GM12878 (cell line): ENCODE results near the gene RHOB. TPM values are rescaled to one million over a fixed set of nuclear protein-coding genes. Genes with fewer than 3 reads are reported as not detected.

Experiments
- ATAC-seq: fragments of 200-7000 bp; cut with Tn5 transposase; 3 replicates; pipeline ENCODE4 v1.9.1; 2020; ENCODE audit warnings: mild to moderate bottlenecking, moderate library complexity
- BruUV-seq: library from RNA; stranded (reverse); fragments of 400-500 nt; replicated peaks from 2 replicates; lab custom pipeline; 2021; lab: Mats Ljungman, UMichigan
- CTCF ChIA-PET: fragments of 300-600 bp; sonication (Branson Sonifier 250); formaldehyde crosslinking; extraction: SDS; loops from one replicate; lab custom pipeline; 2021; ENCODE audit warnings: inconsistent platforms; lab: Yijun Ruan, JAX
- POLR2A ChIA-PET: fragments of 350-600 bp; formaldehyde crosslinking; extraction: SDS; loops from one replicate; lab custom pipeline; 2021; ENCODE audit warnings: inconsistent platforms; lab: Charles Lee
- RAD21 ChIA-PET: fragments of 300-600 bp; sonication (Branson Sonifier 250); formaldehyde crosslinking; loops from one replicate; lab custom pipeline; 2023; ENCODE audit warnings: antibody characterized with exemption; ENCODE audit not compliant: unreplicated experiment; lab: Charles Lee
- SMC1A ChIA-PET: fragments of 300-600 bp; sonication (Branson Sonifier 250); formaldehyde crosslinking; loops from one replicate; lab custom pipeline; 2023; ENCODE audit not compliant: unreplicated experiment, uncharacterized antibody; lab: Charles Lee
- DNase-seq: peaks from one replicate; pipeline ENCODE4 v3.0.0-alpha.2; 2011; ENCODE audit warnings: low read depth, low spot score
- FAIRE-seq: peaks from 3 replicates; lab custom pipeline; 2011; peaks lifted over from hg19 to GRCh38; lab: Jason Lieb, UNC
- H2AFZ ChIP-seq: 2 replicates; pipeline ENCODE4 v1.6.0; 2011; ENCODE audit warnings: low read depth, low read length, control low read depth; ENCODE audit not compliant: control insufficient read depth
- H3K27ac ChIP-seq: 2 replicates; pipeline ENCODE4 v1.5.1; 2011; ENCODE audit warnings: control low read depth; ENCODE audit not compliant: control insufficient read depth, insufficient read depth
- H3K27me3 ChIP-seq, 2 experiments: replicated peaks in 1 of 2; 2 replicates each; pipeline versions ENCODE4 v1.6.0 to v1.6.1; 2011; ENCODE audit warnings: low read length in 1 of 2; ENCODE audit not compliant: control insufficient read depth in 2 of 2, insufficient read depth in 2 of 2
- H3K36me3 ChIP-seq, 2 experiments: 2 replicates each; pipeline ENCODE4 v1.5.1; 2011; ENCODE audit warnings: low read length in 1 of 2; ENCODE audit not compliant: control insufficient read depth in 2 of 2, insufficient read depth in 2 of 2
- H3K4me1 ChIP-seq: 2 replicates; pipeline ENCODE4 v1.6.1; 2011; ENCODE audit warnings: mild to moderate bottlenecking, low read length, moderate library complexity, mixed read lengths; ENCODE audit not compliant: control insufficient read depth, insufficient read depth
- H3K4me2 ChIP-seq: 2 replicates; pipeline ENCODE4 v1.6.0; 2011; ENCODE audit warnings: control low read depth; ENCODE audit not compliant: control insufficient read depth, insufficient read depth
- H3K4me3 ChIP-seq: fragments of 200-600 bp; sonication (generic); 2 replicates; pipeline ENCODE4 v1.5.1; 2016
- H3K79me2 ChIP-seq: 2 replicates; pipeline ENCODE4 v1.6.0; 2011; ENCODE audit warnings: low read length; ENCODE audit not compliant: control insufficient read depth, insufficient read depth
- H3K9ac ChIP-seq: 2 replicates; pipeline ENCODE4 v1.8.0; 2011; ENCODE audit warnings: low read length, control low read depth, mixed read lengths; ENCODE audit not compliant: control insufficient read depth, insufficient read depth
- H3K9me3 ChIP-seq: replicated peaks from 3 replicates; pipeline ENCODE4 v1.5.1; 2011; ENCODE audit warnings: mild to moderate bottlenecking, low read length; ENCODE audit not compliant: control insufficient read depth, insufficient read depth
- H4K20me1 ChIP-seq: 2 replicates; pipeline ENCODE4 v1.6.0; 2011; ENCODE audit not compliant: control insufficient read depth, insufficient read depth
- BCL11A ChIP-seq: IDR thresholded peaks from 2 replicates; pipeline ENCODE4 v1.6.1; 2011; ENCODE audit warnings: low read depth, low read length
- HDAC6 ChIP-seq: fragments of 200-600 bp; sonication (generic); IDR thresholded peaks from one replicate; pipeline ENCODE4 v1.8.0; 2017; ENCODE audit warnings: antibody characterized with exemption; ENCODE audit not compliant: unreplicated experiment
- IRF5 ChIP-seq: fragments of 450-650 bp; IDR thresholded peaks from 2 replicates; pipeline ENCODE4 v1.6.1; 2017; ENCODE audit warnings: borderline replicate concordance
- MEF2B ChIP-seq: fragments of 450-650 bp; IDR thresholded peaks from 2 replicates; pipeline ENCODE4 v1.6.1; 2018; ENCODE audit warnings: mild to moderate bottlenecking, moderate library complexity; ENCODE audit not compliant: partially characterized antibody, poor library complexity, severe bottlenecking
- NR2F1 ChIP-seq: fragments of 450-650 bp; conservative IDR thresholded peaks from 2 replicates; pipeline ENCODE4 v1.6.1; 2017; ENCODE audit warnings: mild to moderate bottlenecking
- PML ChIP-seq: IDR thresholded peaks from 2 replicates; pipeline ENCODE4 v1.6.1; 2012; ENCODE audit warnings: low read length, inconsistent platforms
- RAD21 ChIP-seq: IDR thresholded peaks from 2 replicates; pipeline ENCODE4 v1.6.1; 2011; ENCODE audit warnings: mild to moderate bottlenecking, low read depth, low read length, moderate library complexity; ENCODE audit not compliant: insufficient read depth
- RELA ChIP-seq: fragments of 450-650 bp; IDR thresholded peaks from 2 replicates; pipeline ENCODE4 v1.8.0; 2014; ENCODE audit warnings: borderline replicate concordance; ENCODE audit not compliant: partially characterized antibody
- SIN3A ChIP-seq: IDR thresholded peaks from 2 replicates; pipeline ENCODE4 v1.6.1; 2012; ENCODE audit warnings: low read depth, low read length, improper control_type of control experiment
- SIX5 ChIP-seq: IDR thresholded peaks from 2 replicates; pipeline ENCODE4 v1.6.1; 2011; ENCODE audit warnings: mild to moderate bottlenecking, low read depth, low read length, moderate library complexity; ENCODE audit not compliant: severe bottlenecking
- SPI1 ChIP-seq: IDR thresholded peaks from 2 replicates; pipeline ENCODE4 v1.6.1; 2011; ENCODE audit warnings: low read depth, mild to moderate bottlenecking, low read length, moderate library complexity, borderline replicate concordance; ENCODE audit not compliant: insufficient read depth
- TARDBP ChIP-seq: IDR thresholded peaks from 2 replicates; pipeline ENCODE4 v1.6.1; 2016; ENCODE audit warnings: borderline replicate concordance
- TBL1XR1 ChIP-seq: IDR thresholded peaks from 2 replicates; pipeline ENCODE4 v1.6.1; 2012; ENCODE audit warnings: low read depth, low read length, improper control_type of control experiment
- WGBS: methylation state at CpG from one replicate; pipeline ENCODE4 v1.1.6; 2016; ENCODE audit warnings: low lambda C conversion rate; ENCODE audit not compliant: insufficient replicate concordance, insufficient coverage; ENCODE audit errors: missing lambda C conversion rate; 5-methylcytosine and 5-hydroxymethylcytosine counted together
- in situ Hi-C: fragments of 300-500 bp; cut with MboI; formaldehyde crosslinking; loops from 9 replicates; pipeline ENCODE4 v1.14.3; 2018; ENCODE audit warnings: mixed read lengths
- intact Hi-C: fragments of 100-400 bp; cut with micrococcal nuclease; formaldehyde crosslinking; loops from one replicate; pipeline ENCODE4 v1.14.2; 2022; ENCODE audit not compliant: unreplicated experiment
- polyA plus RNA-seq, 11 experiments: library from polyadenylated mRNA; depleted of rRNA in 4 of 11; unstranded in 6 of 11; stranded (reverse) in 5 of 11; fragments of >200 nt; fragmentation: Nextera tagmentation in 4 of 11; fragmentation: Illumina TruSeq in 1 of 11; extraction: Ambion mirVana in 4 of 11; extraction: Trizol in 1 of 11; gene quantifications; 1 replicate in 1 of 11; 2 replicates in 10 of 11; pipeline versions ENCODE4 v1.2.1 to v1.2.3, GENCODE V29; 2011 to 2016; ENCODE audit warnings: inconsistent platforms in 2 of 11, missing spikeins in 2 of 11, low read depth in 1 of 11
- total RNA-seq, 4 experiments: library from RNA; depleted of rRNA in 3 of 4; stranded (reverse); fragments of >200 nt in 3 of 4; fragmentation: Illumina TruSeq in 1 of 4; extraction: Trizol in 1 of 4; gene quantifications; 2 replicates each; pipeline versions ENCODE4 v1.2.1 to v1.2.3, GENCODE V29; 2013 to 2021
- TF ChIP-seq, protein P1 (sequence below): IDR thresholded peaks from 2 replicates; pipeline ENCODE4 v1.6.1; 2012; ENCODE audit warnings: improper control_type of control experiment, low read depth, low read length; ENCODE audit not compliant: insufficient replicate concordance
- TF ChIP-seq, protein P2 (sequence below): fragments of 150-350 bp; IDR thresholded peaks from 2 replicates; pipeline ENCODE4 v1.6.1; 2014; ENCODE audit warnings: mild to moderate bottlenecking, low read depth, low read length

The RHOB gene
- total and polyA plus RNA-seq, 10 of the 15 experiments (the other 5 are each of a cell fraction or from before 2014, with no cell fraction given): 0.03 to 4.5 (median 1.2) TPM

DNA sequence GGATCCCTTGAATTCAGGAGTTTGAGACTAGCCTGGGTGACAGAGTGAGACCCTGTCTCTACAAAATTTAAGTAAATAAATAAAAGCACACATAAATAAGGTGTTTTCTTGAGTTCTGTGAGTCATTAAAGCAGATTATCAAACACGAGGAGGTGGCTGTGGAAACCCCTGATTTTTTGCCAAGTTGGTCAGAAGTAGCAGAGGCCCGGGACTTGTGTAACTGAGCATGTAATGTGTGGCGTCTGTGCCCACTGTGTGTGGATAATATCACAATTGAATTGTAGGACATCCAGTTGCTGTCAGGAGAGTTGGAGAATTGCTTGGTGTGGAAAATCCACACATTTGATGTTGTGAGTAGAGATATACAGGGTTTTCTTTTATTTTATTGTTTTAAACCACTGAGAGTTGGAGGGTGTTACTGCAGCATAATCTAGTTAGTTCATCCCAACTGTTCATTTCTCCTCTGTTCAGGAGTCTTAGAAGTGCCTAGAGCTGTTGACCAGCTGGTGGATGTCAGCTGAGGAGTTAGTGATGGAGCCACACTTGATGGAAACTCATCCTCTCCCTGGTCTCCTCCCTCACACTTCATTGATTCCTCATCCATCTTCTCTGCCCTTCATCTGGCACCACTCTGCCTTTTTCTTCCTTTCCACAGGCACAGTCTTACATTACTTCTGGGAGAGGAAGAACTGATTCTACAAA, 45.9 kb upstream of the RHOB start (continued):
- TF ChIP-seq, protein P1, sequence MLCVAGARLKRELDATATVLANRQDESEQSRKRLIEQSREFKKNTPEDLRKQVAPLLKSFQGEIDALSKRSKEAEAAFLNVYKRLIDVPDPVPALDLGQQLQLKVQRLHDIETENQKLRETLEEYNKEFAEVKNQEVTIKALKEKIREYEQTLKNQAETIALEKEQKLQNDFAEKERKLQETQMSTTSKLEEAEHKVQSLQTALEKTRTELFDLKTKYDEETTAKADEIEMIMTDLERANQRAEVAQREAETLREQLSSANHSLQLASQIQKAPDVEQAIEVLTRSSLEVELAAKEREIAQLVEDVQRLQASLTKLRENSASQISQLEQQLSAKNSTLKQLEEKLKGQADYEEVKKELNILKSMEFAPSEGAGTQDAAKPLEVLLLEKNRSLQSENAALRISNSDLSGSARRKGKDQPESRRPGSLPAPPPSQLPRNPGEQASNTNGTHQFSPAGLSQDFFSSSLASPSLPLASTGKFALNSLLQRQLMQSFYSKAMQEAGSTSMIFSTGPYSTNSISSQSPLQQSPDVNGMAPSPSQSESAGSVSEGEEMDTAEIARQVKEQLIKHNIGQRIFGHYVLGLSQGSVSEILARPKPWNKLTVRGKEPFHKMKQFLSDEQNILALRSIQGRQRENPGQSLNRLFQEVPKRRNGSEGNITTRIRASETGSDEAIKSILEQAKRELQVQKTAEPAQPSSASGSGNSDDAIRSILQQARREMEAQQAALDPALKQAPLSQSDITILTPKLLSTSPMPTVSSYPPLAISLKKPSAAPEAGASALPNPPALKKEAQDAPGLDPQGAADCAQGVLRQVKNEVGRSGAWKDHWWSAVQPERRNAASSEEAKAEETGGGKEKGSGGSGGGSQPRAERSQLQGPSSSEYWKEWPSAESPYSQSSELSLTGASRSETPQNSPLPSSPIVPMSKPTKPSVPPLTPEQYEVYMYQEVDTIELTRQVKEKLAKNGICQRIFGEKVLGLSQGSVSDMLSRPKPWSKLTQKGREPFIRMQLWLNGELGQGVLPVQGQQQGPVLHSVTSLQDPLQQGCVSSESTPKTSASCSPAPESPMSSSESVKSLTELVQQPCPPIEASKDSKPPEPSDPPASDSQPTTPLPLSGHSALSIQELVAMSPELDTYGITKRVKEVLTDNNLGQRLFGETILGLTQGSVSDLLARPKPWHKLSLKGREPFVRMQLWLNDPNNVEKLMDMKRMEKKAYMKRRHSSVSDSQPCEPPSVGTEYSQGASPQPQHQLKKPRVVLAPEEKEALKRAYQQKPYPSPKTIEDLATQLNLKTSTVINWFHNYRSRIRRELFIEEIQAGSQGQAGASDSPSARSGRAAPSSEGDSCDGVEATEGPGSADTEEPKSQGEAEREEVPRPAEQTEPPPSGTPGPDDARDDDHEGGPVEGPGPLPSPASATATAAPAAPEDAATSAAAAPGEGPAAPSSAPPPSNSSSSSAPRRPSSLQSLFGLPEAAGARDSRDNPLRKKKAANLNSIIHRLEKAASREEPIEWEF: no peak
- TF ChIP-seq IRF5: no peak

DNA sequence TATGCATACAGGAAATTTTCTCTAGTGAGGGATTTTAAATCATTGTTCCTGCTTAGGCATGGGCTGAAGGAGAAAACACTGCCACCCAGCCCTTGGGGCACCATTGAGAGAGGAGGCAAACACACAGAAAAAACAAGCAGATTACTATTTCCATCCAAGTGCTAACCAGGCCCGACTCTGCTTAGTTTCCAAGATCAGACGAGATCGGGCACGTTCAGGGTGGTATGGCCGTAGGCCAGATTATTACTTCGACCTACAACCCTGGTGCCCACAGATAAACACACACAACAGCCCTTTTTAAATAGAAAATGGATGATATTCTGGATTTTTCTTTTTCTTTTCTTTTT, 45.4 kb upstream of the RHOB start:
- Histone ChIP-seq H3K79me2 (no peaks in the 10 kb centered on the region), H3K4me2 (no peak overlapping the region), H3K9me3 (no peaks in the 10 kb centered on the region), H3K27me3 (no peaks in the 10 kb centered on the region; a peak in 1 of 4 replicates), H3K36me3 (no peaks in the 10 kb centered on the region), H2AFZ (no peak overlapping the region), H4K20me1 (no peaks in the 10 kb centered on the region), H3K4me1 (no peaks in the 10 kb centered on the region), H3K4me3 (no peak overlapping the region), H3K27ac (no peak overlapping the region), H3K9ac (no peak overlapping the region)
- intact Hi-C loops (no loop called here), in situ Hi-C loops (no loop called here)
- ChIA-PET RAD21 (interaction anchor here (1.3 kb wide), 1 partner anchor 36 kb away, joined by 8 read pairs; no protein-coding TSS in a partner anchor), CTCF (interaction anchor here (1.7 kb wide), 1 partner anchor 9 kb away, joined by 9 read pairs; no protein-coding TSS in a partner anchor), SMC1A (no interaction called here), POLR2A (no interaction called here)
- ATAC-seq: no peak
- no peak for FAIRE-seq
- DNase-seq: no peak
- WGBS: 81% methylated on average over 6 of the region's 6 CpGs
- BruUV-seq: no TSS peak
- no peak for TF ChIP-seq SIX5
- TF ChIP-seq HDAC6: no peak
- no peak for TF ChIP-seq BCL11A
- TF ChIP-seq RELA: no peak
- no peak for TF ChIP-seq PML
- no peak for TF ChIP-seq RAD21
- no peak for TF ChIP-seq TBL1XR1
- no peak for TF ChIP-seq SIN3A
- TF ChIP-seq TARDBP: no peak
- no peak for TF ChIP-seq NR2F1
- no peak for TF ChIP-seq SPI1
- no peak for TF ChIP-seq MEF2B
- TF ChIP-seq, protein P2, sequence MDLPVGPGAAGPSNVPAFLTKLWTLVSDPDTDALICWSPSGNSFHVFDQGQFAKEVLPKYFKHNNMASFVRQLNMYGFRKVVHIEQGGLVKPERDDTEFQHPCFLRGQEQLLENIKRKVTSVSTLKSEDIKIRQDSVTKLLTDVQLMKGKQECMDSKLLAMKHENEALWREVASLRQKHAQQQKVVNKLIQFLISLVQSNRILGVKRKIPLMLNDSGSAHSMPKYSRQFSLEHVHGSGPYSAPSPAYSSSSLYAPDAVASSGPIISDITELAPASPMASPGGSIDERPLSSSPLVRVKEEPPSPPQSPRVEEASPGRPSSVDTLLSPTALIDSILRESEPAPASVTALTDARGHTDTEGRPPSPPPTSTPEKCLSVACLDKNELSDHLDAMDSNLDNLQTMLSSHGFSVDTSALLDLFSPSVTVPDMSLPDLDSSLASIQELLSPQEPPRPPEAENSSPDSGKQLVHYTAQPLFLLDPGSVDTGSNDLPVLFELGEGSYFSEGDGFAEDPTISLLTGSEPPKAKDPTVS: no peak
